Esophagus squamous epithelium (tissue), 5 donors: Measurements from ENCODE around the gene CPTP. TPM values are rescaled to one million over a fixed set of nuclear protein-coding genes. Genes with fewer than 3 reads are reported as not detected.

ENCODE experiments used
- DNase-seq: peaks from one replicate; lab custom pipeline; 2025; lab: John Stamatoyannopoulos, UW
- H3K27ac ChIP-seq, 4 donors: fragments of 200-600 bp; sonication (generic); one replicate each; pipeline ENCODE4 v1.5.1; 2016 to 2019; ENCODE audit warnings: mild to moderate bottlenecking in 1 of 4
- H3K27me3 ChIP-seq, 4 donors: fragments of 200-600 bp; sonication (generic); 1 replicate in 3 of 4; 2 replicates in 1 of 4; pipeline versions ENCODE4 v1.5.1 to v1.6.0; 2017 to 2021; ENCODE audit warnings: antibody characterized with exemption in 1 of 4
- H3K36me3 ChIP-seq, 3 donors: fragments of 200-600 bp; sonication (generic); one replicate each; pipeline ENCODE4 v1.5.1; 2016 to 2019
- H3K4me1 ChIP-seq, 3 donors: fragments of 200-600 bp; sonication (generic); one replicate each; pipeline ENCODE4 v1.5.1; 2017 to 2019
- H3K4me3 ChIP-seq, 4 donors: fragments of 200-600 bp; sonication (generic); 1 replicate in 3 of 4; 2 replicates in 1 of 4; pipeline ENCODE4 v1.5.1; 2016 to 2019; ENCODE audit warnings: mild to moderate bottlenecking in 2 of 4, moderate library complexity in 1 of 4
- H3K9me3 ChIP-seq, 3 donors: fragments of 200-600 bp; sonication (generic); one replicate each; pipeline ENCODE4 v1.5.1; 2016 to 2019
- CTCF ChIP-seq, 6 experiments: fragments of 450-650 bp in 4 of 6; fragments of 200-600 bp in 2 of 6; sonication (generic) in 2 of 6; IDR thresholded peaks; one replicate each; pipeline ENCODE4 v1.5.1; 2016 to 2019; ENCODE audit warnings: antibody characterized with exemption in 6 of 6, mild to moderate bottlenecking in 4 of 6, moderate library complexity in 4 of 6
- POLR2A ChIP-seq, 4 donors: fragments of 450-650 bp; IDR thresholded peaks; one replicate each; pipeline ENCODE4 v1.6.1; 2017; ENCODE audit warnings: antibody characterized with exemption in 4 of 4, mild to moderate bottlenecking in 4 of 4, moderate library complexity in 3 of 4
- WGBS, 2 donors: methylation state at CpG; one replicate each; pipeline ENCODE4 v1.1.5; 2018; 5-methylcytosine and 5-hydroxymethylcytosine counted together
- intact Hi-C: fragments of 100-400 bp; cut with DNase I; formaldehyde crosslinking; loops from one replicate; pipeline ENCODE4 v1.15.0; 2022
- total RNA-seq, 4 donors: library from RNA; depleted of rRNA; stranded (reverse); fragments of >200 nt; gene quantifications; one replicate each; pipeline ENCODE4 v1.1.0, GENCODE V29; 2016
- donor health status: DM: yes; HTN: yes; CAD: no.

Gene CPTP
- total RNA-seq, 4 donors from 2014 or later, result 27.7 to 75.2 (median 33.4) TPM

GRCh38 chr1:1330366-1331067 is 5.9 kb downstream of the CPTP start:
- H3K36me3 ChIP-seq, result peaks cover 13 to 35% (median 16%) of the 10 kb centered on the region in 3 donors
- intact Hi-C loops, result no loop called here
- no peak for TF ChIP-seq CTCF (IDR thresholded peaks at IDR 0.05)
- TF ChIP-seq POLR2A (IDR thresholded peaks at IDR 0.05), result no peak
- no peak for DNase-seq
- H3K4me1 ChIP-seq, result peaks cover 39 to 70% (median 45%) of the 10 kb centered on the region in 3 donors
- 47% methylated on average over 5 of the region's 15 CpGs; no CpG with 5 or more reads in 1 of the 2 donors for WGBS, 2 donors
- peak overlapping the region in 1 of 4 donors; percentile 0 for H3K4me3 ChIP-seq
- peaks cover 0 to 9% (median 0%) of the 10 kb centered on the region in 4 donors for H3K27me3 ChIP-seq
- H3K27ac ChIP-seq, result peak overlapping the region in 2 of 4 donors; percentile 37 to 44
- no peaks in the 10 kb centered on the region for H3K9me3 ChIP-seq

DNA sequence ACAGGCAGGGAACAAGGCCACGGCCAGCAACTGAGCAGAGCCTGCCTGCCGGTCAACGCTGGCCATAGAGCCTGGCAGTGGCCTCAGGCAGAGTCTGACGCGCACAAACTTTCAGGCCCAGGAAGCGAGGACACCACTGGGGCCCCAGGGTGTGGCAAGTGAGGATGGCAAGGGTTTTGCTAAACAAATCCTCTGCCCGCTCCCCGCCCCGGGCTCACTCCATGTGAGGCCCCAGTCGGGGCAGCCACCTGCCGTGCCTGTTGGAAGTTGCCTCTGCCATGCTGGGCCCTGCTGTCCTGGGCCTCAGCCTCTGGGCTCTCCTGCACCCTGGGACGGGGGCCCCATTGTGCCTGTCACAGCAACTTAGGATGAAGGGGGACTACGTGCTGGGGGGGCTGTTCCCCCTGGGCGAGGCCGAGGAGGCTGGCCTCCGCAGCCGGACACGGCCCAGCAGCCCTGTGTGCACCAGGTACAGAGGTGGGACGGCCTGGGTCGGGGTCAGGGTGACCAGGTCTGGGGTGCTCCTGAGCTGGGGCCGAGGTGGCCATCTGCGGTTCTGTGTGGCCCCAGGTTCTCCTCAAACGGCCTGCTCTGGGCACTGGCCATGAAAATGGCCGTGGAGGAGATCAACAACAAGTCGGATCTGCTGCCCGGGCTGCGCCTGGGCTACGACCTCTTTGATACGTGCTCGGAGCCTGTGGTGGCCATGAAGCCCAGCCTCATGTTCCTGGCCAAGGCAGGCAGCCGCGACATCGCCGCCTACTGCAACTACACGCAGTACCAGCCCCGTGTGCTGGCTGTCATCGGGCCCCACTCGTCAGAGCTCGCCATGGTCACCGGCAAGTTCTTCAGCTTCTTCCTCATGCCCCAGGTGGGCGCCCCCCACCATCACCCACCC is 6.7 kb downstream of the CPTP start, which contains the start of gene TAS1R3:
Gene TAS1R3, plus strand, starts transcription at position 213 of the 898 bp plus-strand sequence. Its CDS starts 66 bp downstream, at position 279.
- H3K27me3 ChIP-seq, result peaks cover 0 to 9% (median 0%) of the 10 kb centered on the region in 4 donors
- WGBS, 2 donors, result 60 to 61% methylated on average over 4 to 7 of the region's 41 CpGs
- no peak for DNase-seq
- peak within 1 kb of the TSS in 2 of 4 donors; percentile 37 to 44 for H3K27ac ChIP-seq
- peak within 1 kb of the TSS in 1 of 4 donors; percentile 0 for H3K4me3 ChIP-seq
- peaks cover 33 to 62% (median 37%) of the 10 kb centered on the region in 3 donors for H3K4me1 ChIP-seq
- intact Hi-C loops, result no loop called here
- peak in 1 of 4 donors; percentile 29 for TF ChIP-seq POLR2A (IDR thresholded peaks at IDR 0.05)
- peak in 1 of 6 experiments; percentile 5 for TF ChIP-seq CTCF (IDR thresholded peaks at IDR 0.05)
- H3K36me3 ChIP-seq, result peaks cover 13 to 40% (median 22%) of the 10 kb centered on the region in 3 donors
- no peaks in the 10 kb centered on the region for H3K9me3 ChIP-seq

- Histone ChIP-seq H3K36me3 (peaks cover 18 to 40% (median 28%) of the 10 kb centered on the region in 3 donors), H3K27ac (peak overlapping the region in 1 of 4 donors; percentile 51), H3K27me3 (peaks cover 0 to 9% (median 0%) of the 10 kb centered on the region in 4 donors), H3K9me3 (no peaks in the 10 kb centered on the region), H3K4me1 (peaks cover 31 to 53% (median 33%) of the 10 kb centered on the region in 3 donors), H3K4me3 (no peak overlapping the region)
- intact Hi-C loops, result no loop called here
- WGBS, 2 donors, result 18% methylated on average over 3 of the region's 57 CpGs; no CpG with 5 or more reads in 1 of the 2 donors
- TF ChIP-seq CTCF (IDR thresholded peaks at IDR 0.05), result no peak
- DNase-seq, result no peak
These were observed 7.6 kb downstream of the CPTP start for GRCh38 chr1:1332031-1332755.

GRCh38 chr1:1332774-1333480 is 8.3 kb downstream of the CPTP start:
- H3K4me3 ChIP-seq, result peak overlapping the region in 3 of 4 donors; percentile 18 to 23 (median 18)
- DNase-seq, result no peak
- no peak for TF ChIP-seq POLR2A (IDR thresholded peaks at IDR 0.05)
- no peak for TF ChIP-seq CTCF (IDR thresholded peaks at IDR 0.05)
- 31% methylated on average over 8 of the region's 48 CpGs; no CpG with 5 or more reads in 1 of the 2 donors for WGBS, 2 donors
- intact Hi-C loops, result no loop called here
- H3K27me3 ChIP-seq, result peaks cover 0 to 9% (median 0%) of the 10 kb centered on the region in 4 donors
- H3K27ac ChIP-seq, result peak overlapping the region in 3 of 4 donors; percentile 23 to 53 (median 51)
- H3K36me3 ChIP-seq, result peaks cover 12 to 40% (median 27%) of the 10 kb centered on the region in 3 donors
- H3K4me1 ChIP-seq, result peaks cover 31 to 54% (median 33%) of the 10 kb centered on the region in 3 donors
- no peaks in the 10 kb centered on the region for H3K9me3 ChIP-seq
